NCI-H2107 (cell line): ENCODE data around the gene HAPLN2.
"Not testable (repeated sequence)": the region's sequence is repeated elsewhere in the genome, so short reads cannot be mapped to it uniquely, and the experiment has no call there.

ENCODE experiments used
- DNase-seq: peaks from one replicate; lab custom pipeline; 2025; lab: John Stamatoyannopoulos, UW

The HAPLN2 gene

GRCh38 chr1:156618853-156619581 lies at the start of gene HAPLN2:
HAPLN2 (plus strand) TSS chr1:156619415; CDS start chr1:156623491, 4,076 bp downstream.
- no peak for DNase-seq

- DNase-seq = no peak
These were observed 47.9 kb upstream of the HAPLN2 start for GRCh38 chr1:156571261-156571852.

- DNase-seq = peak; percentile 60
These were observed 47.1 kb upstream of the HAPLN2 start, which contains the start of gene IQGAP3 for GRCh38 chr1:156571919-156572662. IQGAP3 (minus strand) TSS chr1:156572565; CDS start chr1:156572529, 36 bp downstream.

GRCh38 chr1:156572663-156573018 lies 46.6 kb upstream of the HAPLN2 start:
- DNase-seq = no peak

- DNase-seq = no peak
These were observed 45.1 kb upstream of the HAPLN2 start for GRCh38 chr1:156574039-156574633.

- DNase-seq = no peak
These were observed 41.7 kb upstream of the HAPLN2 start for GRCh38 chr1:156577550-156577949.

GRCh38 chr1:156578055-156578454 lies 41.2 kb upstream of the HAPLN2 start:
- no peak for DNase-seq

- DNase-seq = no peak
These were observed 39.7 kb upstream of the HAPLN2 start, which contains the start of gene TTC24 for GRCh38 chr1:156579472-156579871. TTC24 (plus strand) TSS chr1:156579723; CDS start chr1:156581365, 1,642 bp downstream.

- no peak for DNase-seq
These were observed 37.4 kb upstream of the HAPLN2 start for GRCh38 chr1:156581661-156582387.

GRCh38 chr1:156582388-156583017 lies 36.7 kb upstream of the HAPLN2 start:
- DNase-seq = no peak

GRCh38 chr1:156583821-156584622 lies 35.2 kb upstream of the HAPLN2 start:
- DNase-seq = peak; percentile 49

GRCh38 chr1:156584813-156585212 lies 34.4 kb upstream of the HAPLN2 start:
- DNase-seq = no peak

- DNase-seq = no peak
These were observed 32.9 kb upstream of the HAPLN2 start for GRCh38 chr1:156586323-156586722.

GRCh38 chr1:156586892-156587477 lies 32.2 kb upstream of the HAPLN2 start:
- no peak for DNase-seq

GRCh38 chr1:156587927-156588326 lies 31.3 kb upstream of the HAPLN2 start:
- not testable (repeated sequence) for DNase-seq

- no peak for DNase-seq
These were observed 29.7 kb upstream of the HAPLN2 start for GRCh38 chr1:156589546-156589945.

GRCh38 chr1:156590326-156591180 lies 28.7 kb upstream of the HAPLN2 start:
- no peak for DNase-seq

GRCh38 chr1:156591181-156591431 lies 28.1 kb upstream of the HAPLN2 start:
- no peak for DNase-seq

- peak; percentile 33 for DNase-seq
These were observed 27.6 kb upstream of the HAPLN2 start, which contains the start of gene NAXE for GRCh38 chr1:156591432-156592157. NAXE (plus strand) TSS chr1:156591776; CDS start chr1:156591805, 29 bp downstream.
